Endodermal cell (in vitro differentiated cells): ENCODE measurements around the gene RALGAPA2. TPM values are rescaled to one million over a fixed set of nuclear protein-coding genes. Genes with fewer than 3 reads are reported as not detected.

Experiments used
- DNase-seq: peaks from one replicate; pipeline ENCODE4 v3.0.0-alpha.2; 2017
- H3K27ac ChIP-seq: 2 replicates; pipeline ENCODE4 v1.5.1; 2013; ENCODE audit warnings: mild to moderate bottlenecking, low read depth, low read length, moderate library complexity
- H3K27me3 ChIP-seq: 2 replicates; pipeline ENCODE4 v1.6.1; 2013; ENCODE audit warnings: mild to moderate bottlenecking, low read length, moderate library complexity; ENCODE audit not compliant: insufficient read depth, control insufficient read depth, poor library complexity, severe bottlenecking
- H3K36me3 ChIP-seq: 2 replicates; pipeline ENCODE4 v1.7.0; 2013; ENCODE audit warnings: mild to moderate bottlenecking, low read length, moderate library complexity; ENCODE audit not compliant: control insufficient read depth, insufficient read depth
- H3K4me1 ChIP-seq: one replicate; pipeline ENCODE4 v1.7.0; 2013; ENCODE audit warnings: low read length; ENCODE audit not compliant: control insufficient read depth, insufficient read depth
- H3K4me3 ChIP-seq: 2 replicates; pipeline ENCODE4 v1.5.1; 2013; ENCODE audit warnings: mild to moderate bottlenecking, low read length, moderate library complexity
- H3K9ac ChIP-seq: 2 replicates; pipeline ENCODE4 v1.6.1; 2013; ENCODE audit warnings: mild to moderate bottlenecking, low read length, moderate library complexity; ENCODE audit not compliant: poor library complexity, severe bottlenecking; ENCODE audit errors: extremely low read depth
- H3K9me3 ChIP-seq: 2 replicates; pipeline ENCODE4 v1.6.1; 2013; ENCODE audit warnings: mild to moderate bottlenecking, low read length, moderate library complexity; ENCODE audit not compliant: control insufficient read depth
- H3K27ac Mint-ChIP-seq: 2 replicates; pipeline ENCODE4 v1.8.0; 2020; ENCODE audit warnings: mixed read lengths
- H3K27me3 Mint-ChIP-seq: 2 replicates; pipeline ENCODE4 v1.8.0; 2021; ENCODE audit warnings: mild to moderate bottlenecking, mixed read lengths; ENCODE audit not compliant: insufficient read depth
- H3K36me3 Mint-ChIP-seq: 2 replicates; pipeline ENCODE4 v1.8.0; 2020; ENCODE audit warnings: low read depth, mixed read lengths
- H3K4me1 Mint-ChIP-seq: 2 replicates; pipeline ENCODE4 v1.8.0; 2020; ENCODE audit warnings: mixed read lengths
- H3K4me3 Mint-ChIP-seq: 2 replicates; pipeline ENCODE4 v1.8.0; 2020; ENCODE audit warnings: mild to moderate bottlenecking, moderate library complexity, mixed read lengths
- H3K9me3 Mint-ChIP-seq: 2 replicates; pipeline ENCODE4 v1.8.0; 2020; ENCODE audit warnings: mild to moderate bottlenecking, mixed read lengths
- CTCF ChIP-seq: fragments of 200-600 bp; sonication (generic); conservative IDR thresholded peaks from 2 replicates; pipeline ENCODE4 v1.5.0; 2021; ENCODE audit warnings: antibody characterized with exemption, mild to moderate bottlenecking
- WGBS, 2 experiments: methylation state at CpG; one replicate each; pipeline versions ENCODE4 v1.1.5 to v1.1.7; 2013; ENCODE audit warnings: missing lambda C conversion rate in 2 of 2, mixed read lengths in 1 of 2; ENCODE audit not compliant: insufficient coverage in 1 of 2, insufficient read length in 1 of 2; 5-methylcytosine and 5-hydroxymethylcytosine counted together
- total RNA-seq, 2 donors: library from RNA; stranded (reverse); fragmentation: NEBNext Ultra II Directional in 1 of 2; extraction: Animal tissue kit (Norgen Biotek cat#: 25700) in 1 of 2; gene quantifications; 2 replicates in 1 of 2; 3 replicates in 1 of 2; pipeline ENCODE4 v1.2.1, GENCODE V29; 2021

The RALGAPA2 gene
- total RNA-seq, 2 donors from 2014 or later, result 19.5 to 24.6 TPM

GRCh38 chr20:20525214-20525613, 187.2 kb downstream of the RALGAPA2 start:
- H3K36me3 ChIP-seq, result peaks cover 13% of the 10 kb centered on the region
- H3K4me3 Mint-ChIP-seq, result no peak overlapping the region
- H3K4me1 Mint-ChIP-seq, result no peaks in the 10 kb centered on the region
- DNase-seq, result no peak
- H3K27ac ChIP-seq, result no peak overlapping the region
- 98 to 100% methylated on average over 1 to 2 of the region's 2 CpGs for WGBS, 2 experiments
- no peaks in the 10 kb centered on the region for H3K4me1 ChIP-seq
- no peak overlapping the region for H3K9ac ChIP-seq
- H3K27me3 Mint-ChIP-seq, result no peaks in the 10 kb centered on the region
- peaks cover 6% of the 10 kb centered on the region for H3K36me3 Mint-ChIP-seq
- H3K4me3 ChIP-seq, result no peak overlapping the region
- no peaks in the 10 kb centered on the region for H3K27me3 ChIP-seq
- no peak overlapping the region for H3K27ac Mint-ChIP-seq
- TF ChIP-seq CTCF, result no peak
- no peaks in the 10 kb centered on the region for H3K9me3 ChIP-seq
- no peaks in the 10 kb centered on the region for H3K9me3 Mint-ChIP-seq

GRCh38 chr20:20524756-20525155, 187.7 kb downstream of the RALGAPA2 start:
- Mint-ChIP-seq H3K9me3 (no peaks in the 10 kb centered on the region), H3K36me3 (peaks cover 9% of the 10 kb centered on the region), H3K27me3 (no peaks in the 10 kb centered on the region), H3K4me3 (no peak overlapping the region), H3K4me1 (no peaks in the 10 kb centered on the region), H3K27ac (no peak overlapping the region)
- 85% methylated on average over 2 of the region's 2 CpGs; no CpG with 5 or more reads in 1 of the 2 experiments for WGBS, 2 experiments
- Histone ChIP-seq H3K9ac (no peak overlapping the region), H3K36me3 (peaks cover 15% of the 10 kb centered on the region), H3K27ac (no peak overlapping the region), H3K4me1 (no peaks in the 10 kb centered on the region), H3K4me3 (no peak overlapping the region), H3K27me3 (no peaks in the 10 kb centered on the region), H3K9me3 (no peaks in the 10 kb centered on the region)
- no peak for DNase-seq
- TF ChIP-seq CTCF, result no peak

GRCh38 chr20:20521736-20522135, 190.7 kb downstream of the RALGAPA2 start:
- Histone ChIP-seq H3K27me3 (no peaks in the 10 kb centered on the region), H3K4me3 (no peak overlapping the region), H3K9me3 (no peaks in the 10 kb centered on the region), H3K4me1 (no peaks in the 10 kb centered on the region), H3K9ac (no peak overlapping the region), H3K27ac (no peak overlapping the region), H3K36me3 (peaks cover 15% of the 10 kb centered on the region)
- H3K36me3 Mint-ChIP-seq, result peaks cover 13% of the 10 kb centered on the region
- no peak overlapping the region for H3K27ac Mint-ChIP-seq
- DNase-seq, result no peak
- H3K27me3 Mint-ChIP-seq, result no peaks in the 10 kb centered on the region
- H3K9me3 Mint-ChIP-seq, result no peaks in the 10 kb centered on the region
- WGBS, 2 experiments, result 85 to 90% methylated on average over 1 of the region's 1 CpG
- H3K4me3 Mint-ChIP-seq, result no peak overlapping the region
- H3K4me1 Mint-ChIP-seq, result no peaks in the 10 kb centered on the region
- TF ChIP-seq CTCF, result no peak
